Activated naive CD4-positive, alpha-beta T cell (primary cell): ENCODE measurements around the gene ARHGEF26.
A peak's percentile ranks its signal among the peaks of the same experiment; 100 is the strongest.

Experiments used
- DNase-seq, 4 experiments: peaks; one replicate each; lab custom pipeline; 2025; lab: John Stamatoyannopoulos, UW

The ARHGEF26 gene

GRCh38 chr3:154113609-154114008 lies 7.6 kb upstream of the ARHGEF26 start:
- no peak for DNase-seq

- DNase-seq, result no peak
Measured at GRCh38 chr3:154115332-154115731, 5.9 kb upstream of the ARHGEF26 start.

GRCh38 chr3:154119951-154120350 lies 1.2 kb upstream of the ARHGEF26 start:
- DNase-seq, result no peak

GRCh38 chr3:154121701-154122551 lies 736 bp downstream of the ARHGEF26 start:
- peak in 1 of 4 experiments; percentile 2 for DNase-seq

GRCh38 chr3:154122552-154122911 lies 1.3 kb downstream of the ARHGEF26 start:
- DNase-seq, result no peak

- no peak for DNase-seq
Measured at GRCh38 chr3:154122912-154123559, 1.8 kb downstream of the ARHGEF26 start.

- DNase-seq, result no peak
Measured at GRCh38 chr3:154123906-154124305, 2.7 kb downstream of the ARHGEF26 start.

- DNase-seq, result no peak
Measured at GRCh38 chr3:154125378-154126030, 4.3 kb downstream of the ARHGEF26 start.

GRCh38 chr3:154126651-154127050 lies 5.5 kb downstream of the ARHGEF26 start:
- no peak for DNase-seq

GRCh38 chr3:154129625-154130024 lies 8.4 kb downstream of the ARHGEF26 start:
- DNase-seq, result no peak

GRCh38 chr3:154130540-154130939 lies 9.3 kb downstream of the ARHGEF26 start:
- no peak for DNase-seq

- no peak for DNase-seq
Measured at GRCh38 chr3:154131830-154132229, 10.6 kb downstream of the ARHGEF26 start.

GRCh38 chr3:154132777-154133375 lies 11.7 kb downstream of the ARHGEF26 start:
- DNase-seq, result no peak

GRCh38 chr3:154135511-154136173 lies 14.5 kb downstream of the ARHGEF26 start:
- no peak for DNase-seq

GRCh38 chr3:154137036-154137435 lies 15.8 kb downstream of the ARHGEF26 start:
- DNase-seq, result no peak

- no peak for DNase-seq
Measured at GRCh38 chr3:154139996-154140436, 18.8 kb downstream of the ARHGEF26 start.

- DNase-seq, result no peak
Measured at GRCh38 chr3:154142608-154143007, 21.4 kb downstream of the ARHGEF26 start.

GRCh38 chr3:154143873-154144272 lies 22.7 kb downstream of the ARHGEF26 start:
- DNase-seq, result no peak

GRCh38 chr3:154144825-154145465 lies 23.8 kb downstream of the ARHGEF26 start:
- no peak for DNase-seq

GRCh38 chr3:154148541-154148940 lies 27.4 kb downstream of the ARHGEF26 start:
- no peak for DNase-seq

GRCh38 chr3:154149286-154149685 lies 28.1 kb downstream of the ARHGEF26 start:
- no peak for DNase-seq
